ENCODE results near the gene S100A13.

S100A13 gene

GRCh38 chr1:153569465-153569864 is 57.8 kb downstream of the S100A13 start:
- DNase-seq (ENCODE audit: low read depth), result no peak

Measured in activated T-cell treated with anti-CD3 and anti-CD28 coated beads for 48 hours (primary cell).